GM19351 (cell line): Measurements from ENCODE around the gene PRADC1.

Experiments
- ATAC-seq: cut with Tn5 transposase; IDR thresholded peaks from one replicate; pipeline ENCODE4 v1.9.1; 2021; ENCODE audit warnings: mild to moderate bottlenecking, moderate library complexity; ENCODE audit not compliant: unreplicated experiment

The PRADC1 gene

DNA sequence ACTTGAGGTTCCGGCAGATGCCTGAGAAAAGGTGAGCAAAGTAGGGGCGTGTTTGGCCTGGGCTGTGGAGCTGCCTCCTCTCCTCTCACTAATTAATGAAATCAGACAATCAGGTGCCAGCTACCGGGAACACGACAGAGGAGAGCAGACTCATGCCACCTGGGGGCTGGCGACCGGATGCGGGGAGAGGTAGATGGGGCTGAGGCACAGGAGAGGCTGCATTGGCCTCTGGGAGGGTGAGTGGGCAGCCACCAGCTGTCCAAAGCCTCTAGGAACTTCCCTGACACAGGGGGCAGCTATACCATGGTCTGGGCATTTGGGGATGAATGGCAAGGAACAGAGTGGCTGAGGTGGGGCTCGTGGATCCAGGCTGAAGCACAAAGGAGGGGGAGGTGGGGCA is 26.2 kb upstream of the PRADC1 start:
- no peak for ATAC-seq

DNA sequence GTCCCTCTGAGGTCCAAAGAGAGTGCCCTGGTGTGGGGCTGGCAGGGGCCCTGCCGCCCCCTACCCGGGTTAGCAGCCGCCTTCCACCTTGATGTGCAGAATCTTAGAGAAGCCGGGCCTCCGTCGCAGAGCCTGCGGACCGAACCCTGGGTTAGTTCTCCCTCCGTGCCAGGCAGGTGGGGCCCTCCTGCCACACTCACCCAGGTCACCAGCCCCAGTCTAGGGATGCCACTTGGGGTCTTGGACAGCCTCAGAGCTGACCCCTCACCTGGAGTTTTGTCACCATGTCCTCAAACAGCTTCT is 25.8 kb upstream of the PRADC1 start:
- ATAC-seq = no peak

DNA sequence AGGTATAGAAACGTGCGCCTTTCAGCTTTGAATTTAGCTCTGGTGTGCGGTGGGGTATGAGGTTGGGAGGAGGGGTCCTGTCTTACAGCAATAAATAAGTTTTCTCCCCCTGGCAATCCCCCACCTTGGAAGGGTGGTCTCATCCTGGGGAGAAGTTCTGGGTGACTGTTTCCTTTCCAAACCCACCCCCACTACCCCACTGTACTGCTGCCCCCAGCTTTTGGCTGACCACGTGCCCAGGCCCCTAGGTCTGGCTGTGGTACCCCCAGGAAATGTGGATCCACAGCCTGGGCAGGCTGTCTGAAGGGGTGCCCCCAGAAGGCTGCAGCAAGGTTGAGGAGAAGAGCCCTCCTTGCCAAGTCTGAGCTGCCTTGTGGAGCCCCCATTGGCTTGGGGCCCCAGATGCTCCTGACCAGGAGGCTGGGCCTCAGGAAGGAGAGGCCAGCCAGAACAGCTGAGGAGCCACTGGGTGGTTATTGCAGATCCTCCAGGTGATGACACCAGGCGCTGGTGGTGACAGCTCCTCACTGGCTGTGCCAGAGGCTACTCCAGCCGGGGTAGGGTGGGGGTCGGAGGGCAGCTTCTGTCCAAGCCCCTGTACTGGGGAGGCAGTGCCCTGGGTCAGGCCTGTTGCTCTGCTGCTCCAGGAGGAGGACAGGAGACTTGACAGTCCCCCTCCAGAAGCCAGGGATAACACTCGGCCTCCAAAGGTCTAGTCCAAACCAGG is 25.3 kb upstream of the PRADC1 start:
- ATAC-seq = no peak

DNA sequence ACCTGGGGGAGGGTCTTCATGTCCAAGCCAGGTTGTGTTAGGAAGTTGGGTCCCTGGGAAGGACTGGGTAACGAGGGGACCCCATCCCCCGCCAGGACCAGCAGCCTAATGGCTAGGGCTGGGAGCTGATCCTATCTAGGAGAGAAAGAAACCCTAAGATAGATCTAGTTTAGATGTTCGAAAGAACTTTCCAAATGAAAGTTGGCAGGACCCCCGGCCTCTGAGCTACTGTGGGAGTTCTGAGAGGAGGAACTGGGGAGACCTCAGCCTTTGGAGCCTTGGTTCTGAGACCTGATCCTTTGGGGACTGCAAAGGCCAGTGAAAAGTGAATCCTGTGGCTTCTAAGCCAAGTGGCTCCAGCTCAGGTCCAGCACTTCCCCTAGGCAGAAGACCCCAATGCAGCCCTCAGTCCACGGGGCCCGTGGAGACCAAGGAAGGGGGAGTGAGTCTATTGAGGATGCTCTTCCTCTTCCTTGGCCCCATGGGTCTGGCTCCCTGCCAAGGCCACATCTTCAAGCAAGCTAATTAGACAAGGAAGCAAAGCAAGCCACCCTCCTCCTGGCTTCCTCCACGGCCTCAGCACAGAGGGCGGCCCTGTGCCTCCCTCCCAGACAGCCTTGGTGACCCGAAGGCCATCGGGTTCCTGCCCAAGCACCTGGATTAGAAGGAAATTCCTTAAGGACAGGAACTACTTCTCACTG is 24.5 kb upstream of the PRADC1 start:
- no peak for ATAC-seq

DNA sequence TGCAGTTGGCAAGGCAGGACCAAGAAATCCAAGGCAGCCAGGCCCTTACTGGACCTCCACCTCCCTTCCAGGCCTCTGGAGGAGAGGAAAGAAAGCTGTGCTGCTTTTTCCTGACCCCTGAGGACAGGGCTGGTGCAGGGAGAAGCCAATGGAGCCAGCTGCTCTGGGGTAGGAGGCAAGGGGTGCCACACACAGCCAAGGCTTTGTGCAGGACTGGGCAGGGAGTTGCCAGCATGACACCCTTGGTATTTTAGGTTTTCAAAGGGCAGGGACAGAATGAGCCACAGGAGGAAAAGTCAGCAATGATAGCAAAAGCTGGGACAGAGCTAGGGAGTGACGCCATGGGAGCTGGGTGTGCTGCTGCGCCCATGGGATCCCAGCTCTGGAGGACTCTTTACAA is 24.0 kb upstream of the PRADC1 start:
- no peak for ATAC-seq

DNA sequence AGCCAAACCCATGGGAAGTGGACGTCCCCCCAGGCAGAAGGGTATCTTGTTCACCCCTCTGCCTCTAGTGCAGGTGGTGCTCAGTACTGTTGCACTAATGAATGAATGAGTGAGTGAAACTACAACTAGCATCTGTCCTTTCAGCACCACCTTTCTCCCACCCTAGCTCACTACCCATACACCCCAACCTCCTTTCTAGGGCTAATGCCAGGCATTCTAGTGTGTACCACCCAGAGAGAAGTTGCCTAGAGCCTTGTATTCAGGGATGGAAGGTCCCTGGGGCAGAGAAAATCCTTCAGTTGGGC is 23.5 kb upstream of the PRADC1 start:
- ATAC-seq = no peak

DNA sequence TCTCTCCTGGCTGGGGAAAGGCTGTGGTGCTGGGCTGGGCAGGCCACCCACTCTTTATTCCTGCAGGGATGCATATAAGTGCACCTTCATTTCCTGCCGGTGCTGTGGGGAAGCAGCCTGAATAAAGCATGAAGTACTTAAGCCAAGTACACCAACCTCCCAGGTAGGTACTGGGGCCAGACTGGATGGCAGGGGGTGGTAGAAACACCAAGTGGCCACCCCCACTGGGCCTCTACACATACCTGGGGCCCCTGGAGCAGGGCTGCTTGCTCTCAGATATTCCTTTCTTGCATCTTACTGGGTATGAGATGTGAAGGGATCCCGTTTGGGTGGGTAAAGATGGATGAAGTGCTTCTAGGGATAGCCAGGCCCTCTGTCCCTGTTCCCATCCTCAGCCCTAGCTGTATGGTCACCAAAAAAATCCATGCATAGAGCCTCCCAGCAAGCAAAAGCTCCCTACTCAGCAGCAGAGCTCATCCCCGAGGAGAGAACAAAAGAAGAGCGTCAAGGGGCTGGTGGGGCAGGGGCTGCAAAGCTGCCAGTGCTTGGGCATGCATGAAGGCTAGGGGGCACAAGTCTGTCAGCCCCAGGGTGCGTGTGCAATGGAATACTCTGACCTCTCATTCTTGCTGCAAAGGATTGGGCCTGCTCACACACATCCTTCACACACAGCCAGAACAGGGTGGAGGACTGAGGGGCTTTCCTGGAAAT is 23.0 kb upstream of the PRADC1 start:
- ATAC-seq = no peak

DNA sequence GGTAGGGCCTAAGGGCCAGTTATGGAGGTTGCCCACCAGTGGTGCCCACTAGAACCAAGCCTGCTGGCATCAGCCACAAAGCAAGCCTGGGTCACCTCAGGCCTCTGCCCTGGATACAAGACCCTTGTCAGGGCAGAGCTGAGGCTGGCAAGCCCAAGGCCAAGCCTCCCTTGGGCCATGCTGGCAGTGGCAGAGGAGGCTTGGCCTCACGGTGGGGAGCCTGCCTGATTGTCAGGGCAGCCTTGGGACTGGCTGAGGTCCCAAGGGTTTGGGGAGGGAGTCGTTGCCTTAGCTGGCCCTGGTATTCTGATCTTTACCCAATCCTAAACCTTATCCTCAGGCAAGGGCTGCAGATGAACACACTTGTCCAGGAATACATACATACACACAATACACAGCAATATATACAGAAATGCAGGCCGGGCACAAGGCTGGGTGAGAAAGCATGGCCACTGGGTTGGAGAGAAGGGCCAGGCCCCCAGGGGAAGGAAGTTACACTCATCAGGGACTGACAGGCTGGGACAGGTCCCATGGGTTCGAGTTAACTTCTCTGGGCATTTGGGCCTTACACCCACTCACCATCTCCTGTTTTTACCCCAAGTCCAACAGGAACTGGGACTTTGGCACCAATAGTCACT is 22.1 kb upstream of the PRADC1 start:
- no peak for ATAC-seq

DNA sequence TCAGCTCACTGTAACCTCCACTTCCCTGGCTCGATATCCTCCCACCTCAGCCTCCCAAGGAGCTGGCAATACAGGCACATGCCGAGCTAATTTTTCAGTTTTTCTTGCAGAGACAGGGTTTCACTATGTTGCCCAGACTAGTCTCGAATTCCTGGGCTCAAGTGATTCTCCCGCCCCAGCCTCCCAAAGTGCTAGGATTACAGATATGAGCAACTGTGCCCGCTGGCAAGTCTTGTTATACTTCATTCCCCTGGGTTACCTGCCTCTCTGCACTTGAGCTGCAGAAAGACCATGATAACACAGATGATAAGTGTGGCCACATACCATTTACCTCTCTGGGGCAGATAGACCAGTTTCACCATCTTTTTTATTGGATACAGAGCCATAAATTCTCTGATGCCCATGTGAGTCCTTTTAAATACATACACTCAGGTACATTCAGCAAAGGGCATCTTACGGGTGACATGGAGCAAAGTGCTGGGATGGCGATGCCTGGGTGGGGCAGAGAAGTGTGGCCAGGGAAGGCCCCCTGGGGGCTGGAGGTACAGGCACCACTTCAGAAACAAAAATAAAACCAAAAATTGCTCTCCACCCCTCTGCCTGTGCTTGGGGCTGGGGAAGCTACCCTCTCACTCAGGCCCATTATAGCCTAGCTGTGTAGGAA is 21.4 kb upstream of the PRADC1 start:
- no peak for ATAC-seq

DNA sequence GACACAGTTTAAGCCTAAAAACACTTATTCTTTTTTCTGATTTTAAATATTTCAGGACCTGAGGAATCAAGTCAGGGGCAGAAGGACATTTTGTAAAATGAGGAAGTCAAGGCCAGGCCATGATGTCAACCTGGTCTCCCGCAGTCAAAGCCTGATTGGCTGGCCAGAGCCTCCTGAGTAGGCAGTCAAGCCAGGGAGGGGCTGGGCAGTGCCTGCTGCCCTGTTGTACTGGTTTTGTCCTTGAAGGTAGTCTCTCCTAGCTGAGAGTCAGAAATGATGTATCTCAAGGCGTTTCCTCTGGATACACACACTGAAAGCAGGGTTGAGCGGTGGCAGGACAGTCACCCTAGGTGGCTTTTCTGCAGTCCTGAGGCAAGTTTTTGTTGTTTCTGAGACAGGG is 20.9 kb upstream of the PRADC1 start:
- no peak for ATAC-seq

DNA sequence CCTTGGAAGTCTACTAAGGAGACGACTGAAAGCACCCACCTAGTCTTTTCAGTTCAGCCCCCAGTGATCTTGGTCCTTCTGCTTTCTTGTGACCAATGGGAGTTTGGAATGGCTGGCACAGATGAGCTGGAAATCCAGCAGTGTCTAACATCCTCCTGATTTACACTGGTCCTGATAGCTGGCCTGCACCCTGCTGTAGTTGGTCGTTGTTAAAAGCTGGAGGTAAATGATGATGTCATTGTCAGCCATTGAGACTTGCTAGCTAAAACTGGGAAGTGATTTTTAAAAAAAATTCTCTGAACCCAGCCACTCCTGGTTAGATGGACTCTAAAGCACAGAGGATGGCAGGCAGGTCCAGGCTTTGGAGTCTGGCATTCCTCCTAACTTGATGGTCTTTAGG is 20.4 kb upstream of the PRADC1 start:
- ATAC-seq = no peak

DNA sequence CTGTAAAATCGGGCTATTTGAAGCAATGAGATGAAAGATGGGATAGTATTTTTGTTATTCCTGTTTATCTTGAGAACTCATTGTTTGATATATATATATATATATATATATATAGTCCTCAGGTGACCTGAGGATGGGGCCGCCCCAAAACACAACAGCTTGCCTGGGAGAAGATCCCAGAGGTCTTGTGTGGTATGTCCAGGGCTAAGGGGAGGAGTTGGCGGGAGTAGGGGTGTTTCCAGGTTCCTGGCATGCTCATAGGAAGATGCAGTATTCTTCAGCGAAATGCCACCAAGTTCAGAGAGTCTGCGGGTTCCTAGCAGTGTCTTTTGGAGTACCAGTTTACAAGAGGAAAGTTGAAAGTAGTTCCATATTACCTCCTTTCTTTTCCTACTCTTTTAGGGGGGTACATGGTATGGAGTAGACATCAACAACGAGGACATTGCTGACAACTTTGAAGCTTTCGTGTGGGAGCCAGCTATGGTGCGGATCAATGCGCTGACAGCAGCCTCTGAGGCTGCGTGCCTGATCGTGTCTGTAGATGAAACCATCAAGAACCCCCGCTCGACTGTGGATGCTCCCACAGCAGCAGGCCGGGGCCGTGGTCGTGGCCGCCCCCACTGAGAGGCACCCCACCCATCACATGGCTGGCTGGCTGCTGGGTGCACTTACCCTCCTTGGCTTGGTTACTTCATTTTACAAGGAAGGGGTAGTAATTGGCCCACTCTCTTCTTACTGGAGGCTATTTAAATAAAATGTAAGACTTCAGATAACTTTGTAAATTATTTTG is 19.4 kb upstream of the PRADC1 start:
- ATAC-seq = no peak

DNA sequence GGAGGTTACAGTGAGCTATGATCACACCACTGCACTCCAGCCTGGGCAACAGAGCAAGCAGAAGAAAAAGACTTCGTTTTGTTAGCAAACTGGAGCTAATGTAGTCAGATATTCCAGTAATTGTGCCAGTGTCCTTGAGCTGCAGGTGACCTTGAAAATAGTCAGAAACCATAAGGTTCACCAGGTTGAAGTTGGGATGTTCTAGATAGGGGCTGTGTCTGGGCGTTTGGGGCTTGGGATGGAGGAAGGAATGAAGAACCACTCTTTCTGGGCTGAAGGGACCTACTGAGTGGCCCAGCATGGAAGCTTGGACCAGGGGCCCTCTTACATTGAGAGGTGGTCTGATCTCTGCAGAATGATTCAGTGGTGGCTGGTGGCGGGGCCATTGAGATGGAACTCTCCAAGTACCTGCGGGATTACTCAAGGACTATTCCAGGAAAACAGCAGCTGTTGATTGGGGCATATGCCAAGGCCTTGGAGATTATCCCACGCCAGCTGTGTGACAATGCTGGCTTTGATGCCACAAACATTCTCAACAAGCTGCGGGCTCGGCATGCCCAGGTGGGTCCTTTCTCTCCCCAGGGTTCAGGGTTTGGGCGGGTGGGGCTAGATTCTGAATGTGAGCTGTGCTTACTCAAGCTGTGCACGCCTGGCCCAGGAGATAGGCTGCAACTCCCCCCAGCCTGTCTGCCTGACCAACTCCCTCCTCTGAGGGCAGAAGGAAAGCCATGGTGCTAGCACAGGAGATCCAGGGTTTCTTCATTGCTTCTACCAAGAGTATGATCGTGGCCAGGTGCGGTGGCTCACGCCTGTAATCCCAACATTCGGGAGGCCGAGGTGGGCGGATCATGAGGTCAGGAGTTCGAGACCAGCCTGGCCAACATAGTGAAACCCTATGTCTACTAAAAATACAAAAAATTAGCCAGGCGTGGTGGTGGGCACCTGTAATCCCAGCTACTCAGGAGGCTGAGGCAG is 18.1 kb upstream of the PRADC1 start:
- no peak for ATAC-seq

DNA sequence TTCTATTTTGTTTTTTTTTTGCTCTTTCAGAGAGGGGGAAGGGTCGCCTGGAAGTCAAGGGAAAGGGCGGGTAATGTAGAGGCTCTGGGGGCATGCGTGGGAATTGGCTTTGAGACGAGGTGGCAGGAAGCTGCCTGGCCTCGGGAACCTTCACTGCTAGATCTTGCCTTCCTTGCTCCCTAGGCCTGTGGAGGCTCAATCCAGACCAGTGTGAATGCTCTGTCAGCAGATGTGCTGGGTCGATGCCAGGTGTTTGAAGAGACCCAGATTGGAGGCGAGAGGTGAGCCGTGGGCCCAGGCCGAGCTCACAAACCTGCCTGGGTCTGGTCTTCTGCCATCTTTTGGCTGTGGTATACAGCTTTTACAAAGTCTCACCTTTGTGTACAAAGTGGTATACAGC is 16.6 kb upstream of the PRADC1 start:
- ATAC-seq = no peak

DNA sequence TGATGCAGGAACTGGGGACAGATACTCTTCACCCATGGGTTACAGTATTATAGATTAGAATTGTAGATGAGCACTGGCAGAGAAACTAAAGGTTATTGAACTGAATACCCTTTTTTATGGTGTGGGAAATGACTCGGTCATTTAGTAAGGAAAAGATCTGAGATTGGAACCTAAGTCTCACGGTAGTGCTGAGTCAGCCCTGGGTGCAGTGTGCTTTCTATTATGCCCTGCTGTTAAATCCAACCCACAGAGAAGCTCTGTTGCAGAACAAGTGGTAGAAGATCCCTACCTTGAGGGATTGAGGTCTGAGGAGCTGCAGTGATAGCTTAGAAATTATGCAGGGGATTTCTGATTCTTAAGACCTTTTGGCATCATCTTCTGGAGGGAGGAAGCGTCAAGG is 13.8 kb upstream of the PRADC1 start:
- no peak for ATAC-seq

DNA sequence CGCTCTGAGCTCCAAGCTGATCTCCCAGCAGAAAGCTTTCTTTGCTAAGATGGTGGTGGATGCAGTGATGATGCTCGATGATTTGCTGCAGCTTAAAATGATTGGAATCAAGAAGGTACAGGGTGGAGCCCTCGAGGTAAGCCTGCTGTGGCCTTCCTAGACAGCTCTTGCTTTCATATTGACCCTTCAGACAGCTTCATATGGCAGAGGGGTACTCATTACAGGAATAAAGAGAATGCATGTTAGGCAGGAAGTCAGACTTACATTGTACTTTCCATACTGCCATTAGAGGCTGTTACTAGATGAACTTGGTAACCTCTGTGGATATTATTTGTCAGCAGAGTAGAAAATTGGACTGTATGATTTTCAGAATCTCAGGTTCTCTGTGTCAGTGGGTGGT is 11.5 kb upstream of the PRADC1 start:
- ATAC-seq = no peak

DNA sequence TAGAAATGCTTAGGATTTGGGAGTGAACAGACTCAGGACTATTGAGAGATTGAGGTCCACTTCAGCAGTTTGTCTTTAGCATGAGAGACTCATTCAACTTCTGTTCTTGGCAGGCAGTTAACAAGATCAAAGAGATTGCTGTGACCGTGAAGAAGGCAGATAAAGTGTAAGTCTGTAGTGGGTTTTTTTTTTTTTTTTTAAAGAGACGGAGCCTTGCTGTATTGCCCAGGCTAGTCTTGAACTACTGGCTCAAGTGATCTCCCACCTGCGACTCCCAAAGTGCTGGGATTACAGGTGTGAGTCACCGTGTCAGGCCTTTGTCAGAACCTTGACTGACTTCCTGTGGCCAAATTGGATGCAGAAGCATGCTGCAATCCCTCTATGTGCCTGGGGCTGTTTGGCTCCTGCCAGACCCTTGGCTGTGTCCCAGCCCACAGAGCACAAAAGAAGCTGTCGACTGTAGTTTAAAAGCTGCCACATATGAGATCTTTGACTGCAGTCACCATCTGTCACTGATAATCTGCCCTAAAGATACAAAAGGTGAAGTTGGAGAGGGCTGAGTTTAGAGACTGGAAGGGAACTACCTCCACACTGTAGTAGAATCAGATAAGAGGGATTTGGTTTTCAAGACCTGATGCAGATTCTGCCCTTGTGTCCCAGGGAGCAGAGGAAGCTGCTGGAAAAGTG is 11.0 kb upstream of the PRADC1 start:
- no peak for ATAC-seq

DNA sequence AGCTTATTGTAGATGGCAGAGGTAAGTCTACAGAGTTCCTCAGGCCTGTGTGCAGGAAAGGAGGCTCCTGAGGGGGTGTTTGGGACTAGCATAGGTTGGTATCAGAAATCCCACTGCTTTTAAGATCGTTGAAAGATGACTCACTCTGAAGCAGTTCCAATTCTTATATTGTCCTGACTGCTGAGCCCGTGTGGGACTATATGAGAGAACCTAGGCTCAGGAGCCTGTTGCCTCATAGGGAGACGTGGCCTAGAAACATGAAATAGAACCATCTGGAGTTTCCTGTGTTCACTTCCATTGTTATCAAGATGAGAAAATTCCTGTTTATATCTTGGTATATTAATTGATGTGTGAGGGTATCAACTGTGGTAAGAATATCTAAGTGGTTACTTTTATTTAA is 6.7 kb upstream of the PRADC1 start:
- ATAC-seq = no peak

DNA sequence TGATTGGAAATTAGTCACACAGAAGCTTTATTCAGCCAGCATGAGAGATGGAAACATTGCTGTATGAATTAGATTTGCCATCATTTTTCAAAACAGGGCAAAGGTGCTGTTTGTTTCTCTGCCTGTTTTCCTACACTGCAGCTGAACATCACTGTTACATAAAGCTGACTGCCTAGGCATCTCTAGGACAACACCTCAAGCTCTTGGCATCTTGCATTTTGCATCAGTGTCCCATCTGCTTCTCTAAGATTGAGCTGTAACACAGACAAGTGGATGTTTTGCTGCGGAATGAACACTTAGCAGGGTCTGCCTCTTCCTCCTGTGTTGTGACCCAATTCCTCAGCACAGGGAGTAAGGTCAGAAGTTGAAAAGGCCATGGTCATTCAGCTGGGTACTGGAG is 5.9 kb upstream of the PRADC1 start:
- no peak for ATAC-seq
